GM18499 (cell line): ENCODE results near the gene SAXO1.
"Not testable (repeated sequence)": the region's sequence is repeated elsewhere in the genome, so short reads cannot be mapped to it uniquely, and the experiment has no call there.

ENCODE experiments used
- ATAC-seq: cut with Tn5 transposase; IDR thresholded peaks from one replicate; pipeline ENCODE4 v1.9.1; 2021; ENCODE audit warnings: moderate number of reproducible peaks; ENCODE audit not compliant: insufficient read depth, unreplicated experiment

SAXO1 gene, protein sequence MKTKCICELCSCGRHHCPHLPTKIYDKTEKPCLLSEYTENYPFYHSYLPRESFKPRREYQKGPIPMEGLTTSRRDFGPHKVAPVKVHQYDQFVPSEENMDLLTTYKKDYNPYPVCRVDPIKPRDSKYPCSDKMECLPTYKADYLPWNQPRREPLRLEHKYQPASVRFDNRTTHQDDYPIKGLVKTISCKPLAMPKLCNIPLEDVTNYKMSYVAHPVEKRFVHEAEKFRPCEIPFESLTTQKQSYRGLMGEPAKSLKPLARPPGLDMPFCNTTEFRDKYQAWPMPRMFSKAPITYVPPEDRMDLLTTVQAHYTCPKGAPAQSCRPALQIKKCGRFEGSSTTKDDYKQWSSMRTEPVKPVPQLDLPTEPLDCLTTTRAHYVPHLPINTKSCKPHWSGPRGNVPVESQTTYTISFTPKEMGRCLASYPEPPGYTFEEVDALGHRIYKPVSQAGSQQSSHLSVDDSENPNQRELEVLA

DNA sequence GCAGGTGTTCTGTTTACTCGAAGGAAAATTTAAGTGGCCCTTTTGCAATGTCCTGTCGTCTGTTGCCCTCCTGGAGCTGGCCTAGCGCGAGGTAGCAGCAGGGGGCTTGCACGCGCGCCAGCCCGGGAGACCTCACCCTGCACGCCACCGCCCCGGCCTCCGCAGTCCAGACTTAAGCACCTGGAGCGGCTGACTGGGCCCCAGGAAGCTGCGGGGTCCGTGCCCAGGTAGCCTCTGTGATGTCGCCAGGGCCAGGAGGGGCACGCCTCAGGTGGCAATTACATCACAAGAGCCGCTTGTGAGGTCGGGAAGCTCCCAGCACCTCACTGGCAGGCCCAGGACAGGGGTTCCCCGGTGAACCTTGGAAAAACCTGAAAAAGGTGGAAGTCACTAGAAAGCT is at the start of gene SAXO1:
TSS of gene SAXO1 (minus strand) at position 195 of the 400 bp plus-strand sequence. CDS start 301 bp downstream, outside the sequence.
- ATAC-seq, result no peak

DNA sequence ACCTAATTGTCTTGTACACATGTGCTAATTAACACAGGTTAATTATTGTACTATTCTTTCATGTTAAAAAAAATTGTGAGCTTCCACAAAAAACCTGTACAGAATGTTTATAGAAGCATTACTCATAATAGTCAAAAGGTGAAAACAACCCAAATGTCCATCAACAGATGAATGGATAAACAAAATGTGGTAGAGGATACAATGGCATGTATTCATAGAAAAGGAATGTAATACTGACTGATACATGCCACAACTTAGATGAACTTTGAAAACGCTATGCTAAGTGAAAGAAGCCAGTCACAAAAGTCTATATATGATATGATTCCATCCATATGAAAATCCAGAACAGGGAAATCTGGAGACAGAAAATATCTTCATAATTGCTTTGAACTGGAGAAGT is 41.8 kb upstream of the SAXO1 start:
- ATAC-seq, result no peak

DNA sequence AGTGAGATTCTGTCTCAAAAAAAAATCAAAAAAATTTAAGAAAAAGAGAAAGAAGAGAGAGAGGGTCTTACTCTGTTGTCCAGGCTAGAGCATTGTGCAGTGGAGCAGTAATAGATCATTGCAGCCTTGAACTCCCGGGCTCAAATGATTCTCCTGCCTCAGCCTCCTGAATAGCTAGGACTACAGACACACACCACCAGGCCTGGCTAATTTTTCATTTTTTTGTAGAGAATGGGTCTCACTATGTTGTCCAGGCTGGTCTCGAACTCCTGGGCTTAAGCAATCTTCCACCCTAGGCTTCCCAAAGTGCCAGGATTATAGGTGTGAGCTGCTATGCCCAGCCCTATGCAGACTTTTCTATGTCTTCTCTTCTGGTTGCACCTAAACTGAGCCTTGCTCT is 41.2 kb upstream of the SAXO1 start:
- ATAC-seq, result no peak

DNA sequence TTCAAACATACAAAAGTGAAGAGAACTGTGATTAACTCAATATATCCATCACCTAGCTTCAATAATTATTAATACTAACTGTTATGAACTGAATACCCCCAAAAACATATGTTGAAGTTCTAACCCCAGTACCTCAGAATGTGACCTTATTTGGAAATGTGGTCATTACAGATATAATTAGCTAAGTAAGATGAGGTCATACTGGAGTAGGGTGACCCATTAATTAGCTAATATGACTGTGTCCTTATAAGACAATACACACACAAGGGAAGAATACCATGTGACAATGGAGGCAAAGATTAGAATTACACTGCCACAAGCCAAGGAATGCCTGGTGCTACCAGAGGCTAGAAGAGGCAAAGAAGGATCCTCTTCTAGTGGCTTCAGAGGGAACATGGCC is 24.0 kb upstream of the SAXO1 start:
- no peak for ATAC-seq

DNA sequence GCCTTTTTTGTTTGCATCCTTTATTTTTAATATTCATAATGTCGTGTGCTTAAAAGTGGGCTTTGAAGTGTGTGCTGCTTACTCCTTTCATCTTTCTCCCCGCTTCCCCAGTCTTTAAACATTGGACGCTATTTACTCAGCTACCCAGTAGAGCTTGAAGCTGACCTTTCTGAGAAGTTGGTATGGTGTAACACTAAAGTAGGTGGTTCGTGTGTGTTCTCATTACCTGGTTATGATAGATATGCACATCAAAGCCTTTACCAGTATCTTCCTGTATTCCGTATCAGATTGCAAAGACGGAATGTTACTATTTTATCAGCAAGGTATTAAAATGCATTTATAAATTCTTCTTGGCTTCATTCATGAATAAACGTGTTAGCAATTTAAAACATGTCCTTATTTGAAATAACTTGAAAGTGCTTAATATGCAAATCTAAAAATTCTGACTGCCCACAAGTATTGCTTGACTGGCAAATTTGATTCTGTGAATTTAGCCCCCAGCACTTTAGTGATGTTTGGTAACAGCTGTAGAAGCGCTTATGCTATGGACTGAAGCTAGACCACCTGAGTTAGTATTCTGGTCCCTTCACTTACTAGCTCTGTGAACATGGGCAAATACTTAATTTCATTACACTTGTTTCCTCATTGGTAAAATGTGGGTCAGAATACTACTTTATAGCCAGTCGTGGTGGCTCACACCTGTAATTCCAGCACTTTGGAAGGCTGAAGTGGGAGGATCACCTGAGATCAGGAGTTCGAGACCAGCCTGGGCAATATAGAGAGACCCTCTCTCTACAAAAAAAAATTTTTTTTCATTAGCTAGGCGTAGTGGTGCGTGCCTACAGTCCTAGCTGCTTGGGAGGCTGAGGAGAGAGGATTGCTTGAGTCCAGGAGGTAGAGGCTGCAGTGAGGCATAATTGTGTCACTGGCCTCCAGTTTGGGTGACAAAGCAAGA is 17.9 kb upstream of the SAXO1 start:
- ATAC-seq, result no peak

DNA sequence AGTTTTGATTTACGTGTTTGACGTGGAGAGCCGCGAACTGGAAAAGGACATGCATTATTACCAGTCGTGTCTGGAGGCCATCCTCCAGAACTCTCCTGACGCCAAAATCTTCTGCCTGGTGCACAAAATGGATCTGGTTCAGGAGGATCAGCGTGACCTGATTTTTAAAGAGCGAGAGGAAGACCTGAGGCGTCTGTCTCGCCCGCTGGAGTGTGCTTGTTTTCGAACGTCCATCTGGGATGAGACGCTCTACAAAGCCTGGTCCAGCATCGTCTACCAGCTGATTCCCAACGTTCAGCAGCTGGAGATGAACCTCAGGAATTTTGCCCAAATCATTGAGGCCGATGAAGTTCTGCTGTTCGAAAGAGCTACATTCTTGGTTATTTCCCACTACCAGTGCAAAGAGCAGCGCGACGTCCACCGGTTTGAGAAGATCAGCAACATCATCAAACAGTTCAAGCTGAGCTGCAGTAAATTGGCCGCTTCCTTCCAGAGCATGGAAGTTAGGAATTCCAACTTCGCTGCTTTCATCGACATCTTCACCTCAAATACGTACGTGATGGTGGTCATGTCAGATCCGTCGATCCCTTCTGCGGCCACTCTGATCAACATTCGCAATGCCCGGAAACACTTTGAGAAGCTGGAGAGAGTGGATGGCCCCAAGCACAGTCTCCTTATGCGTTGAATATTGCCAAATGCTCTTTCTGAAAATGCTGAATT is 17.1 kb upstream of the SAXO1 start:
- no peak for ATAC-seq

DNA sequence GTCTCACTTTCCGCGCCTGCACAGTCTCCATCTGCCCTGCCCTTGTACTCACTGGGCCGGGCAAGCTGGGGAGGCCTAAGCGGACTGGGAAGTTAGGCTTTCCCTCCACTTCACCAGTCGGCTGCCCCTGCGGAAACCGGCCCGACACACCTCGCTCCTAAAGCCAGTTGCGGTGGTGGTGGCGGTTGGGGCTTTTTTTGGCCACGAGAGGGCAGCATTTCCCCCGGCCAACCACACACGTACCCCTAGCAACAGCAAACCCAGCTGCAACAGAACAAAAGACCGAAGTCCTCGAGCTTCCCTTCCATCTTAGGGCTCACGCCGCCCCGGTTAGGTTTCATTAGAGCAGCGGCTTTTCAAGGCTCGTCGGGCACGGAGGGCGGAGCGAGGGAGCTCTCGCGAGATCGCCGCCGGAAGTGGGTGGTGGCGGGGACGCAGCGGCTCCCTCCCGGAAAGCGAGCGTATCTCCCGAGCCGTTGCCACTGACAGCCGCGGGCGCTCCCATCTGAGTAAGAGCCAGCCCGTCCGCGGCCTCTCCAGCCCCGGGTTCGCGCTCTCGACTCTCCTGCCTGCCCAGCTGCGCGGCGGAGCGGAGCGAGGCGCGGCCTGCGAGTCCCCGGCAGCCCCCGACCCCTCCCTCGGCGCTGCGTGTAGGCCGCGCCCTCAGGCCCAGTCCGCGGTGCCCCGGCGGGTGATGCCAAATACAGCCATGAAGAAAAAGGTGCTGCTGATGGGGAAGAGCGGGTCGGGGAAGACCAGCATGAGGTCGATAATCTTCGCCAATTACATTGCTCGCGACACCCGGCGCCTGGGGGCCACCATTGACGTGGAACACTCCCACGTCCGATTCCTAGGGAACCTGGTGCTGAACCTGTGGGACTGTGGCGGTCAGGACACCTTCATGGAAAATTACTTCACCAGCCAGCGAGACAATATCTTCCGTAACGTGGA is 16.2 kb upstream of the SAXO1 start, which contains the start of gene RRAGA:
TSS of gene RRAGA (plus strand) at position 462 of the 951 bp plus-strand sequence. CDS start at position 695, 233 bp downstream.
- peak; percentile 95 for ATAC-seq

DNA sequence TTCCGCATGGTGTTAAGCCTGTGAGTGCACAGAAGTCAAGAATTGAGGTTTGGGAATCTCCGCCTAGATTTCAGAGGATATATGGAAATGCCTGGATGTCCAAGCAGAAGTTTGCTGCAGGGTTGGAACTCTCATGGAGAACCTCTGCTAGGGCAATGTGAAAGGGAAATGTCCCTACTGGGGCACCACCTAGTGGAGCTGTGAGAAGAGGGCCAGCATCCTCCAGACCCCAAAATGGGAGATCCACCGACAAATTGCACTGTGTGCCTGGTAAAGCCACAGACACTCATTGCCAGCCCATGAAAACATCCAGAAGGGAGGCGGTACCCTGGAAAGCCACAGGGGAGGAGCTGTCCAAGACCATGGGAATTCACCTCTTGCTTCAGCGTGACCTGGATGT is 3.6 kb upstream of the SAXO1 start:
- no peak for ATAC-seq

DNA sequence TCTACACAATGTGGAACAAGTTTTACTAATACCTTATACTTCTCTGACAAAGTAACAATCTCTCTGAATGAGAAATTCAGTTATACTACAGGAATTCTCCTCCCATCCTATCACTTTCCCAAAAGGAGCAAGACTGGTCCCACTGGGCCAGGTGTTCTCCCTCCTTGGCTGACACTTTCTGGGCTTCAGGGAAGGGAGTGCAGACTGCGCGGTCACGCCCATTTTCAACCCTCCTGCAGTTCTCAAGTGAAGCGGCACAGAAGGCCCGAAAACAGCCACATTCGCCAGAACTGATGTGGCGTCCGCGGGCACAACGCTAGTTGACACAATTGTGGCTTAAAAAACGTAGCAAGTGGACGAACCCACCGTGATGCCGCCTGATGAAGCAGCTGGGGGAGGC is 603 bp downstream of the SAXO1 start:
- no peak for ATAC-seq

DNA sequence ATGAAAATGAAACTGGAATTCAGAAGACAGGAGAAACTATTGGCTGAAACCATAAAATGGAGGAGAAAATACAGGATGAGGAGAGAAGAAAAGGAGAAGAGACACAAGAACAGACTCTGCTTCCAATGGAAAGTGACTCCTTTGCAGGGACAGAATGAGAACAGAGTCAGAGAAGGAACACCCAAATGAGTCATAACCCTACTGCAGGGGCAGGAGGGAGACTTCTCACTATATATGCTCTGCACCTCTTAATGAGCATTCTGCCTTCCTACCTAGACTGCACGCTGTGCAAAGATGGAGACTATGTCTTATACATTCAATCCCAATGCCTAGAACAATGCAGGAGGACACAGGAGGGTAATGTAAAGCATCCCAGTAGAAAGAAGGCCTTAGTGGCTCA is 2.1 kb downstream of the SAXO1 start:
- no peak for ATAC-seq

DNA sequence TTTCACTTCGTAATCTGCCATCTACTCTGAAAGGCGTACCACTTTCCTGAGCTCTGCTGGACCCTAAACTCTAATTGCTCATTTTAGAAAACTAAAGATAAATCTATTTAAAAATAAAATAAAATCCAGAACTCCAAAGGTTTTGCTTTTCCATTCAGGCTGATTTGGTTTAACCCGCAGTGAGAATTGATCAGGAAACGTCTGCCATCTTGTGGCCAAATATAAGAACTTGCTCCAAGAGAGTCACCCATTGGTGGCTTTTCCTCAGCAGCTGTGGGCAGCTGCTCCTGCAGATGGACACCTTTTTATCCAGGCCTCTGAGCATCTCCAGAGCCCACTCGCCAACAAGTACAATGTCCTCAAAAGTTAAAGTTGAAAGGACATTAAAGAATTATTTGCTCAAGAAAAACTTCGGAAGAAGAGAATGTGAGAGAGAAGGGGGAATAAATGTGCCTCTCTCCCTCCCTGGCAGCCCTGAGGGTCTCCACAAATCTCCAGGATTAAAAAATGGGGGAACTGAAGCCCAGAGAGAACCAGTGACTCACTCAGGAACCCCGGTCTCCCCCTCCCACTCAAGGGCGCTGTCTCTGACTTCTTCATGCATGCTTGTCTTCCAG is 4.1 kb downstream of the SAXO1 start:
- no peak for ATAC-seq

DNA sequence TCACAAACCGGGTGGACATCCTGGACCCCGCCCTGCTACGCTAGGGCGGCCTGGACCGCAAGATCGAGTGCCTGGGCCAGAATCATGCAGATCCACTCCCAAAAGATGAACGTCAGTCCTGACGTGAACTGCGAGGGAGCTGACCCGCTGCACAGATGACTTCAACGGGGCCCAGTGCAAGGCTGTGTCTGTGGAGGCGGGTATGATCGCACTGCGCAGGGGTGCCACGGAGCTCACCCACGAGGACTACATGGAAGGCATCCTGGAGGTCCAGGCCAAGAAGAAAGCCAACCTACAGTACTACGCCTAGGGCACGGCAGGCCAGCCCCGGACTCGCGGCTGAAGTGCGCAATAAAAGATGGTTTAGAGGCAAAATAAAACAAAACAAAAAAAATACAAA is 5.2 kb downstream of the SAXO1 start:
- no peak for ATAC-seq

DNA sequence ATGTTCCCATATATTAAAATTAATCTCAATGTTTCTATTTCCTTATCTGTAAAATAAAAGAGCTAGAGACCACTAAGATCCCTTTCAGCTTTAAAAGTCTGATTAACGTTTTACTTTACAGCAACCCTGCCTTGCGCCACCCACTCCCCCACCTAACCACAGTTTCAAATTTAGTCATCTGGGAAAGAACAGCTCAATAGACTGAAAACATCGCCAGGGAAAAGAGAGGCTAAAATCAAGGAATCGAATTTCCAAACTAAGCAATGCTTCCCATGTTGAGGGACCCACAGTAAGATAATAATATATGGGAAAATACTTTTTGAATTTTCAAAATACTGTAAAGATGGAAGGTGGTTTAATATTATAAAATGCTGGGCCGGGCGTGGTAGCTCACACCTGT is 6.6 kb downstream of the SAXO1 start:
- no peak for ATAC-seq

DNA sequence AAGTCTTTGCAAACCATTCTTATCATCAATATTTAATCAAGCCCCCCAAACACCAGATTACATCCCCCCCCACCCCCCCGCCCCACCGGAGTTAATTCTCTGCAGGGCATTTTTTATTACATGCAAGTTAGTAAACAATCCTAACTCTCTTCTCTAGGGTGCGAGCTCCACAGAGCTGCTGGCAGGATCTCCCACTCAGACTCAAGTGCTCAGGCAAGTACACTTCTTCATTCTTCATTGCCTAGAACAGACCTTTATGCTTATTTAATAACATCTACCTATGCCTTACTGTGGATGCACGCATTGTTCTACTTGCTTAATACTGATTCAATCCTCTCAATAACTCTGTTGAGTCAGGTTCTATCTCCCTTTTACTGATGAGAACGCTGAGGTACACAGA is 9.9 kb downstream of the SAXO1 start:
- no peak for ATAC-seq

DNA sequence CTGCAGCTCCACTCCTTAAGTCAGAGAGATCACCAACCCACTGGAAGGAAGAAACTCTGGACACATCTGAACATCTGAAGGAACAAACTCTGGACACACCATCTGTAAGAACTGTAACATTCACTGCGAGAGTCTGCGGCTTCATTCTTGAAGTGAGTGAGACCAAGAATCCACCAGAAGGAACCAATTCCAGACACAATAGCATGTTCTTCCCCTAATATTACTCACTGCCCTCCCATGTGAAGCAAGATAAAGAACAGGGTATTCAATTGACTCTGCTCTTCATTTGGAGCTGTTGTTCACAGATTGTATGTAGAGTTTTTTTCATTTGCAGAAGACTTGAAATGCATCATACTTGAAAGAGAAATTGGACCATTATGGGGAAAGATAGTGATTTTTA is 10.8 kb downstream of the SAXO1 start:
- ATAC-seq, result peak; percentile 60

DNA sequence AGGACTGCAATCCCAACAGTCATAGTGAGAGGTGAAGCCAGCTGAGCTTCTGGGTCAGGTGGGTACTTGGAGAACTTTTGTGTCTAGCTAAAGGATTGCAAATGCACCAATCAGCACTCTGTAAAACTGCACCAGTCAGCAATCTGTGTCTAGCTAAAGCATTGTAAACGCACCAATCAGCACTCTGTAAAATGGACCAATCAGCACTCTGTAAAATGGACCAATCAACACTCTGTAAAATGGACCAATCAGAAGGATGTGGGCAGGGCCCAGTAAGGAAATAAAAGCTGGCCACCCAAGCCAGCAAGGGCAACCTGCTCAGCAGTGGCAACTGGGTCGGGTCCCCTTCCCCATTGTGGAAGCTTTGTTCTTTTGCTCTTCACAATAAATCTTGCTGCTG is 11.4 kb downstream of the SAXO1 start:
- not testable (repeated sequence) for ATAC-seq

DNA sequence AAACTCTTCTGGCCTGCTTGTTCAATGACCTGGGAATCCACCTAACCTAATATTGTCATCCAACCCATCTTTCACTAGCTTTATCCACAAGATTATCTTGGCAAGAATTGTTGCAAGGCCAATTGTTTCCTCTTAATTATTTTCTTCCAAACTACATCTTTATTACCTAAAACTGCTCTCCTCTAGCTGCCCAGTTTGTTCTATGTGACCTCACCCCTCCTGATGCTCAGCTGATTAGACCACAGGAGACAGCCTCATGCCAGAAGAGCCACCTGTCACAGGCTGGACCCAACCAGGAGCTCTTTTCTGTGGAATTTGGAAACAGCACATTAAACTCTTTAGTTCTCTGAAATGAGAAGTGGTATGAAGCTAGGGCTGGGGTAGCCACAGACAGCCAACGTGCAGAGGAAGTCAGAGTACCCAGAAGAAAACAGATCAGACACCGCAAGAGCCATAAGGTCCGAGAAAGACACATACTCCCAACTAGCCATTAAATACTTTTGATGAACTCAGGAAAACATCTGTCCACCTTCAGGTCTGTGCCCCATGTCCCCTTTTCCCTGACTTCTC is 12.0 kb downstream of the SAXO1 start:
- no peak for ATAC-seq

DNA sequence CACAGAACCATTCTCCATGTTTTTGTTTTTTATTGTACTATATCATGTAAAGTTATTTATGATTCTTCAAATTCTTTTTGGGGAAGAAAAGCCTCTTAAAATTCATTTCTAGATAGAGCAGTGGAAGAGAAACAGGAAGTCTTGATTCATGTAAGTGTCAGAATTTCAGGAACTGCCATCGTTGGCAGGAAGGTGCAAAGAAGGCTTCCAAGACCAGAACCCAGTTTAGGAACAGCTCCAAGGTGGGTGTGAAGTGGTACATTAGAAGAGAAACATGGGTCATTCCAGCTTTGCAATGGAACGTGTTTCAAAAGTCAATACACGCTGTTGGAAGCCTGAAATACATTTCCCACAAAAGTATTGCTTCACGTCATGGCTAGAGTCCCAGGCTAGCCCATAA is 14.8 kb downstream of the SAXO1 start:
- no peak for ATAC-seq
